NCI-H2081 treated with DMSO at 0.1 percent for 48 hours (cell line): ENCODE results near the gene PACSIN2.

ENCODE experiments used
- DNase-seq: peaks from one replicate; lab custom pipeline; 2025; lab: John Stamatoyannopoulos, UW

PACSIN2 gene

DNA sequence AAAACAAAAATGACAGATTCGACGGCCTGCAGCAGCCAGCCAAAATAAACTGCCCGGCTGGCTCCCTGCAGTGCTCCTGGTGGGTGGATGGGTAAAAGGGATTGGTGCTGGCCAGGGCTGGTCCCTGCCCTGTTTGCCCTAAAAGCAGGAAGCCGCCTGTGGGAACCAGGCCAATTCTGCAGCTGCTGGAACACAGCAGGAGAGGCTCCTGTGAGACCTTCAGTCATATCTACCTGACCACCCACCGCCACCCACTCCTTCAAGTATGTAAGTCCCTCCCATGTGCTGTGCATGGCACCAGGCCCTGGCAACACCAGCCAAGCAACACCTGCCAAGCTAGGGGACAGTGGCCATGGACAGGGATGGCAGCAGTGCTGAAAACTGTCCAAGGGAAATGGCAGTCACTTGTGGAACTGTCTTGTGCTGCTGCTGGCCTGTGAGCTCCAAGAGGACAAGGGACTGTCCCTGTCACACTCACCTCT lies 109.2 kb downstream of the PACSIN2 start:
- DNase-seq: no peak

DNA sequence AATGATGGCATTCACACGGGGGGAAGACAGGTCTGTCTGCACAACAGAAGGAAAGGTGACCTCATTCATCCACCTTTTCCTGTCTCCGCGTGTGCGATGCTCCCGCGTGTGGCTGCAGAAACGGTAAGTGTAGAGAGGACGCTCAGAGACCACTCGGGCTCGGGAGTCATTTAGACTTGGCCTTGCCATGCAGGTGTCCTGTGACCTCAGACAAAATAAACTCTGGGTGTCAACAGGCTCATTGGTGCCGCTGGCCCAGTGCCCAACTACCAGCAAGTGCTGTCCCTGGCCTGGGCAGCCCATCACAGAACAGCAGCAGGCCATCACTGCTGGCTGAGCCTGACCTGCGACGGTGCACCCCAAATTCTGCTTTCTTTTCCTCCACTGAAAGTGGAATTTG lies 109.7 kb downstream of the PACSIN2 start:
- no peak for DNase-seq

DNA sequence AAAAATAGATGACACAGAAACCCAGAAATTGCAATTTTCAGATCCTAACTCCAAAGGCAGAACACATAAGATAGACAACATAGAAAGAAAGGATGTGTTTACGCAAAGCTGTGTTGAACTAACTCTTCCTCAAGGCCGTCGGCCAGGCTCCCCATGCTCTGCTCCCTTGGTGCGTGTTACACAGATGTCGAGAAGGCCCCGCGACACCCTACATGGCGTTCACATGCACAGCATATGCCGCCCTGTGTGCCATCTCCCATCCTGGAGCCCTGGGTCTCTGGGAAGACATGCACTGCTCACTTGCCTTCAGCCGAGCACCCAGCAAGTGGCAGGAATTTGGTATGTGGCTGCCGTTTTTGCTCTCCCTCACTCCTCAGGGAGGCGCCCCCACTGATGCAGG lies 110.9 kb downstream of the PACSIN2 start:
- no peak for DNase-seq

DNA sequence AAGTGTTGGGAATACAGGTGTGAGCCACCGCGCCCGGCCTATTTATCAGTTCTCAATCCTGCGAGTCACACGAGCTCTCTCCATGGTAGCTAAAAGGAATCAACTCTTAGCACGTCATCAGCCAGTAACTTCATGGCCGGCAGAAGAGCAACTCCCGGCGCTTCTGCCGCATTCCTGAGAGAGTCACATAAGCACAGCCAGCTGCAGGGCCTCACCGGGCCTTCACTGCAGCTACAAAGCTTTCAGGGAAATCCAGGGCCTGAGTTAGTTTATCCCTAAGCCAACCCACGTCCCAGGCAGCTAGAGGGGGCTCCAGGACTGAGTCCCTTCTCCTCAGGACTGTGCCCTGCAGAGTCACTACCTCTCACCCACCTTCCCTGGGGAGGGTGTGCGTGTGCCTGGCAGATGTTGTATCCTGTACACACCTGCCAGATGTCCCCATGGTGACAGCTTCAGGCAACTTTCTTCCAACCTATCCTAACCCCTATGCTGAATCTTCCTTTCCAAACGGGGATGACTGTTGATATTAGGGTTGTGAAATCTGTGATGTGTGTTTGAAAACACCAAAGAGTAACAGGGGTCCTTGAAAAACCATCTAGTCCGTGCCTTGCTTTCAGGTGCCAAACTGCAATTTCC lies 112.0 kb downstream of the PACSIN2 start:
- no peak for DNase-seq

DNA sequence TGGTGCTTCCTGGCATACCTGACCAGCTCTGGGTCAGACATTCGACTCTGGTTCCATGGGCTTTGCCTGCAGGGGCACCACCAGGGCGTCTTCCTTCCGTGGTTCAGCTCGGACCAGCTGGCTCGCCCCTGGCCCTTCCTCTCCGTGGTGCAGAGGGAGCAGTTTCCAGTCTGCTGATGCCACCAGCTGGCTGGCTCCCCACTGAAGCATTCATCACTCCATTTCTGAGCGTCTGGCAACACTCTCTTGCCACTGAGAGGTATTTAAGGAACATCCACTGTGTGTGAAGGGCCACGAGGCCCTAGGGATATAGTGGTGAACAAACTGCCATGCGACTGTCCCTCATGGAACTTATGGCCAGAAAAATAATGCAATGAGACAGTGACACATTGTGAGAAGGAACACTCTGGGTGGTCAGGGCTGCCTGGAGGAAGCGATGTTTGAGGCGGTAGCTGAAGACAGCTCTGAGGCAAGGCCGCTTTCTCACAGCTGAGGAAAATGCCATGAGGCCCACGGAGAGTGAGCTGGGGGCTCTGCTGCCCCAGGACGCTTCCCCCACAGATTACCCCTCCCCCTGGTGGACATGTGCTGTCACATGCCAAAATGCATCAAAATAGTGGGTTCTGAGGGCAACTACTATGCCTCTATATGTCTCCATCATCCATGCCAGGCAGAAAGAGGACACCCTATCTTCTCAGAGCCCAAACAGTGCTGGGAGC lies 113.0 kb downstream of the PACSIN2 start:
- no peak for DNase-seq

DNA sequence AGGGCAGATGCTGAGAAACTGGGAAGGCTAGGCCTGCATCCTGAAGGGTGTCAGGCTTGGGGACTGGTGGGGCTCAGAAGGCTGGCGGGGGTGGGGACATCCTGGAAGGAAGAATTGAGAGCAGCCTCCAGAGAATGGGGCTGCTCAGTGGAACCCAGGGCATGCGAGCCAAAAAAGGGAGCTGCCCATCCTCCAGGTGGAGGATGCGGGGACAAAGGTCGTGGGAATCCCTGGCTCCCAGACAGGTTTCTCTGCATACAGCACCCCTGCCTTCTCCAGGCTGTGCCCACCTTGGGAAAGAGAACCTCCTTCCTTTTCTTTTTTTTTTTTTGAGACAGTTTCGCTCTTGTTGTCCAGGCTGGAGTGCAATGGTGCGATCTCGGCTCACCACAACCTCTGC lies 117.0 kb downstream of the PACSIN2 start:
- no peak for DNase-seq

DNA sequence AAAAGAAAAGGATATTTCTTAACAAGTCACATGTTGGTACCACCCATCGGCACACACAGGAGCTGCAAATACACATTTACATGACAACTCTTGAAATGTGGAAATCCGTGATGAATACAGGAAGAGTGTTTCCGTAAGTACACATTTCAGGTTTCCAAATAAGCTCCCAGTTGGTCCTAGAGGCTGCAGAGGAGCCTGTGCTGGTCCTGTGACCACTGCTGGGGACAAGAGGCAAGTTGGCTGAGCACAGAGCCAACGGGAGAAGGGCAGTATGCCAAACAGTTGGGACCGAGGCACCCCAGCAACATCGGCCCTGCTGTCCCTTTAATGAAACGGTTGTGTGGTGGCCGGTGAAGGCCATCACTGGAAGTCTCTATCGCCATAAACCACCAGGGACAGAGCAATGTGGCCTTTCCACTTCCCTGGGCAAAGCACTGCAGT lies 119.4 kb downstream of the PACSIN2 start:
- no peak for DNase-seq

DNA sequence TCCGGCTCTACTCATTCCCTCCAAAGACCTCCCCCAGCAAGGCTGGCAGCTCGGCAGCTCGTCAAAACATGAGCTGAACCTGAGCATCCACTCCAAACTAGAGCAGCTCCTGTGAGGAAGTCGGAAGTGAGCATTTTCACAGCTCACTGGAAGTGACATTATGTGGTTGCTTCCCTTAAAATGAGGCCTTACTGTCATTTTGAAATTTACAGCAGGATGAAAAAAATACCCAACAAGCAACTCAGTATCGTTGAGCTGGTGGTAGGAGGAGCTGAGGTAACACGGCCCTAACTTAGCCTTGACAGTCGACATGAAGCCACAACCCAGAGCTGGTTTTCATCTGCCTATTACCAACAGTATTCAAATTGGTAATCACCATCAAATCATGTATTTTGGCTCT lies 119.9 kb downstream of the PACSIN2 start:
- no peak for DNase-seq

DNA sequence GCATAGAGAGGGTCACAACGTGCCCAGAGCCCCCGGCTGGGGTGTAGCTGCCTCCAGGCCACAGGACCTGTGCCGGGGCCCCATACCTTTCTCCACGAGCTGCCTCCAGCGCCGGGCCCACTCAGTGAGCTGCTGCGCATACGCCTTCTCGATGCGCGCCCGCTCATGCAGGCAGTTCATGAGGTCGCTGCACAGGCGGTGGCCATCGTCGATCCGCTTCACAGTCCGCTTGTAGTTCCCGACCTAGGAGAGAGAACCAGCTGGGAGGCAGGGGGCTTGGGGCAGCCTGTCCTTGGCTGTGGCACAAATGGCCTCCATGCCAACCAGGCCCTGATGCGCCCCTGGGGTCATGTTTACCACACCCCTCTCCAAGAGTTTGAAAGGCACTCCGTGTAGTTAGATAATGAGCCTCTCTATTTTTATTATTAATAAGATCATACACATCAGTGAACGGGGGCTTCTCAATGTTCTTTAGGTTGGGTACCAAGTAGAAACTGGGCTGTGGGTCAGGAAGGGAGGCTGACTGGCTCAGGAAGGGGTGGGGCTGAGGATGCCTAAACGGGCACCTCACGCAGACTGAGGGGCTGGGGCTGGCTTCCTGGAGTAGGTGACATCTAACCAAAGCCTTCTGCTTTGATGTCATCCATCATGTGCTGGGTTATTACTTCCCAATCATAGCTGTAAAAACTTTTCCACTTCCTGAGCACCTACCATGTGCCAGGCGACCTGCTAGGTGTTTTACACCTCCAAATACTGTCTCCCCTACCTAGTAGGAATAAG lies 121.4 kb downstream of the PACSIN2 start:
- DNase-seq: no peak

DNA sequence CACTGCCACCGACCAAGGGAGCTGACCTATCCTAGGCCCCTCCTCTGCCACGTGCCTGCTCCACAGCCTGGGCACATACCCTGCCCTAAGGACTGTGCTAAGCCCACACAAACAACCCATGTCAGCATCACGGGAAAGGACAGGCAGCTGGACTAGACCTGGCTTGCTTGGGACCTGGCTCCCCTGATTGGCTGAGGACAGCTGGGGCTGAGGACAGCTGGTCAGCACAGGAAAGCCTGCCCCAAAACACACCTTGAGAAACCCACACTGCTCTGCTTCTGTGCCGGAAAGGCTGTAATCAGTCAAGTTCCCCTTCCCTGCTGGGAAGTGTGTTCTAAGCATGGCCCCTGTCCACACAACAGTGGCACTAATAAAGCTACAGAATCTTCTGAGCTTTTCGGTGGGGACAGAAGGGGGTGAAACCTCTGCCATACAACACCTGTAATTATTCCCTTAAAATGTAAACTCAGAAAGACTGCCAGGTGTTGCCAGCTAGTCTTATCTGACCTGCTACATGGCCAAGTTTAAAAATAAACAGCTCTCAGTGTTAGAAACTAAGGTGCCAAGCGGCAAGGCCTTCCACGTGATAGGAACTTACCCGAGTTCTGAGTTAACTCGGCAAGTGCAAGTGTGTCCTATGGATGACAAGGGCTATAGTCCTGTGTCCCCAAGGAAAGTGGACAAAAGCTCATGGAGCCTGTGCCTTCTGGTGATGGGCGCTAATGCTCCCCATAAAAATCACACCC lies 122.2 kb downstream of the PACSIN2 start:
- no peak for DNase-seq

DNA sequence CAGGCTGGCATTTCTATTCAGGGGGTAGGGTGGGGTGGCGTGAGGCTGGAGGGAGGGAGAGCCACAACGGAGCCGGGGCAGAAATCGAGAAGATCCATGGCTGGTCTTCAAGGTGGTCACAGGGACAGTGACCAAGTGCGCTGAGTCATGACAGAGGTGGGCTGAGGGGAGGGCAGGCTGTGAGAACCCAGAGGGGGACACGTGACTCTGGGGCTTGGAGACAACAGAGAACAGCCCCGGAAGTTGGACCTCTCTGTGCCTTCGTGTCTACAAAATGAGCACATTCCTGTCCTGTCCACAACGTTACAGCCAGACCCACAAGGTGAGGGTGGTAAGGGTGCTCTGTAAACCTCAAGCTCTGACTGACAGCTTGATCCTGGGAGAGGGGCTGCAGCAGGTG lies 122.8 kb downstream of the PACSIN2 start:
- no peak for DNase-seq

DNA sequence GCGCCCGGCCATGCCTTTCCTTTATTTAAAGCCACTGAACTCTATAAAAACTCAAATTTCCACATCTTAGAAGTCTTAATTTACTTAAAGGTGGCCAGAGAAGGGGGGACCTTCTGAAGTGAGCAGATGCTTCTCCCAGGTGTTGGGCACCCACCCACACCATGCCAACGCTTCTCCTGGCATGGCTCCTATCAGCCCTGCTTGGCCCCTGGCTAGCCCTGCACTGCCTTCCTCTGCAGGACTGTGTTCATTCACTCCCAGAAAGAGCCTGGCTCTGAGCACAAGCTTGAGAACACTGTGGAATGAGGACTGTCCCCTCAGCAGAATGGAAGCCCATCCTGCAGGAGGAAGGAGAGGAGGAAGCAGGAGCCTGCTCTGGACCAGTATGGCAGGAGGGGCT lies 123.3 kb downstream of the PACSIN2 start:
- no peak for DNase-seq

DNA sequence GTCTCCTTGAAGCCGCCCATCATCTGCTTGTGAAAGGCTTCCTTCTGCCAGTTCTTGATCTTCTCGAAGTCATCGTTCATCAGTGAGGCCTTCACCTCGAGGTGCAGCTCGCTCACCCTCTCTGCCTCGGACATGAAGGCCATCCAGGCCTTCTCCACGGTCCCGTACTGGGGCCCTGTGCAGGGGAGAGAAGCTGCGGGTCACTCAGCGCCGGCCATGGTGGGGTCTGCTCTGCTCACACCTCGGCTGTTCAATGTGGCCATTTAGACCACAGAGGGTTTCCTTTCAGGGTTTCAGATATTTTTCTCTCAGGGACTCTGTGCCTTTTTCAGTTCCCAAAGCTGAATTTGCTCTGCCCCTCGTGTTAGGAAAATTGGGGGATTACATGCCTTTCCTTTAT lies 123.9 kb downstream of the PACSIN2 start:
- DNase-seq: no peak

DNA sequence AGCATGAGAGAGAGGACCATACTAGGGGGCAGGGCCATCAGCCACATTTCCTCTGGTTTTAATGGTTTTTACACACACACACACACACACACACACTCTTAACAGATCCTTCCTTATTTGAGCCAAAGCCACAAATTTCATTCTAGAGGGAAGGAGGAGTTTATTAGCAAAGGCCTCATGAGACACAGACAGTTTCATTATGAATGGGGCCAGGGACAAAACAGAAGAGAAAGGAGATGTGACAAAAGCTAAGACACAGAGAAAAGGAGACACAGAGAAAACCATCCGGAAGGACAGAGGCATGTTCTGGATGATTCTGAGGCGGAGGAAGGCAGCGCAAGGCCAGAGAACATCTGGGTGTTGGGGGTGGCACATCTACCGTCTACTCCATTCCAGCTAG lies 125.6 kb downstream of the PACSIN2 start:
- DNase-seq: no peak

DNA sequence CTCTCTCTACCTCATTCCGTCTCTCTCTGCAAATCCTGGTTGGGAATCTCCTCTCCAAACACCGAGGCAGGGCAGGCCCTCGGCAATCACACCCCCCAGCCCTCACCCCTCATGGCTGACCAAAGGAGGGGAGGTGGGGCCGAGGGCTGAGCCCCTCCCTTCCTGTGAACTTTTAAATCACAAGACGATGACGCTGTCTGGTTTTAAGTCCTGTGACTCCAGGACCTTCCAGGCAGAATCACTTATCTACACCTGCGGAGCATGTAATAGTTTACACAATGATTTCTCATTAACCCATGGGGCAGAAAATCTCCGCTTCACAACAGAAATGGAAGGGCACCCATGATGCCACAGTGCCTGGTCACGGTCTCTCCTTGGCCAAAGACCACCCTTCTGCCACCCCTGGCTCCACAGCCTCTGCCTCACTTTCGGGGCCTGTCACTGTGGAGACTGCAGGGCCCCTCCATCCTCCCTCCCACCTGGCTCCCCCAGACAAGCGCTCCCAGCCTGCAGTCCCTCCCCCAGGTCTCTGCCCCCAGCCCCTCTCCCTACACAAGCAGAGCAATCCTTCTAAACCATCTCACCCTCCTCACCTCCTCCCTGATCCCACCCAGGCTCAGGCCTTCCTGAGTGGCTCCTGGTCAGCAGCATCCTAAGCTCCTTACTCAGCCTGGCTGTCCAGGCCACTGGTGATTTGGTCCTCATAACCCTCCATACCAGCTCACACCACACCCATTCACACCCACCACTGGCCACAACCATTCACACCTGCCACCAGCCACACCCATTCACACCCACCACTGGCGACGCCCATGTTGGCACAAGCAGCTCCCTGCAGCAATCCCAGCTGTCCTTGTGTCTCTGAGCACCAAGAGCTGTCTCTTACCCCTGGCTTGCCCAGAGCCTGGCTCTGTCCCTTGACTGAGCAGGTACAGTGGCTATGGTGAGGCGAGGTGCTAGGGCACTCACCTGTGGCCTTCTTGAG lies 127.1 kb downstream of the PACSIN2 start:
- no peak for DNase-seq

DNA sequence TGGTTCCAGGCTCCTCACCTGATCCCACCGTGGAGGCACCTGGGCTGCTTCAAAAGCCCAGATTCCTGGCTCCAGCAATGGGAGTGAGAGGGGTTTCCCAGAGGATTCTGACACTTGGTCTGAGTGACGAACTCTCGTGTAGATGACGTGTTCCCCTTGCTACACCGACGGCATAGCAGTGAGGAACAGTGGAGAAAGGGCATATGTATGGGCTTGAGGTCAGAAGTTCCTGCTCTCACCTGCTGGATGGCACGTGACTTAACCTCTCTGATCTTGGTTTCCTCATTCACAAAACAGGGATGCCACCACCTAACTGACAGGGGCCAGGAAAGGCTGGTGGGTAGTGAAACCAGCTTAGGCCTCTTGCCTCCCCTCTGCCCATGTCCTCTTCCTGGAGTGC lies 127.8 kb downstream of the PACSIN2 start:
- no peak for DNase-seq

DNA sequence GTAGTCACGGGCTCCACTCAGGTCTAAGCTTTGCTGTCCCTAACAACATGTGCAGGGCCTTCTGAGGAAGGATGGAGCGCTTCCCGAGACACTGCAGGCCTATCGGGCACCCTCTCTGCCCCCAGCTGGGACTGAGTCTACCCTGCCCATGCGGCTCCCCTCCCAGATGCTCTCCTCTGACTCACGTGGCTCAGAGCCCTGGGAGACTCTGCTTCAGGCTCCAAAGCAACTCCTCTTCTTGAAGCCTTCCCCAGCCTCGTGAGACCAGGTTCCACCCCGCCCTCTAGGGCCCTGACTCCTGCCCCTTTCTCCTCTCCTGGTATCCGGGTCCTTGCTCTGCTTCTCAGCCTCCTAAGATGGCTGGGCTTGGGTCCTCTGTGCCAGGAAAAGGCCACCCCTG lies 129.5 kb downstream of the PACSIN2 start:
- no peak for DNase-seq

DNA sequence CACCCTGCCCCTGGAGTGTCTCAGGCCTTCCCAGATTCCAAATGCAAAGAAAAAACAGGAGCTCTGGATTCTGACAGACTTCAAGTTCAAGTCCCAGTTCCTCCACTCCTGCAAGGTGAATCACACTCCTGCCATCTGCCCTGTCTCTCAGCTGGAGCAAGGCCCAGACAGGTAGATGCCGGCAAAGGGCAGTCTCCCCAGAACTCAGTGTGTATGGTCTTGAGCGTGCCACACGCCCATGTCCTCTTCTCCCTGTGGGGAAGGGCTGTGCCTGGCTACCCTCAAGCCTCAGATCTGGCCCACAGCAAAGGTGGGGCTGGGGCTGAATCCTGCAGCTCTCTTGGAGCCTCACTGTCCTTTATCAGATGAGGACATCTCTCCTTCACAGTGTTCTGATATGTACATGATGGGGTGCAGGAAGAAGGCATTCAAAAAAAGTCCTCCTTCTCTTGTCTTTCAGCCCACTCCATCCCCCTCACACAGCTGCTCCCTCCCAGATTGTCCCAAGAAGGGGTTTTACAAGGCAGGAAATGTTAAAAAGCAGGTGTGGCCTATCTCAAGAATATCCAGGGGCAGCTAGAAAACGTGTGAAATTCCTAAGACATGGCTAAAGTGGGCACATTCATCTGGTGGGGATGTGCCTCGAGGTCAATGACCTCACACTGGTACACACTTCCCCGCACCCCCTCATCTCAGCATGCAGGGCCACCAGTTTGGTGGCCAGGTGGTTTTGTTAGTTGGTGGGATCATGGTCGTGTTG lies 130.2 kb downstream of the PACSIN2 start:
- DNase-seq: no peak

DNA sequence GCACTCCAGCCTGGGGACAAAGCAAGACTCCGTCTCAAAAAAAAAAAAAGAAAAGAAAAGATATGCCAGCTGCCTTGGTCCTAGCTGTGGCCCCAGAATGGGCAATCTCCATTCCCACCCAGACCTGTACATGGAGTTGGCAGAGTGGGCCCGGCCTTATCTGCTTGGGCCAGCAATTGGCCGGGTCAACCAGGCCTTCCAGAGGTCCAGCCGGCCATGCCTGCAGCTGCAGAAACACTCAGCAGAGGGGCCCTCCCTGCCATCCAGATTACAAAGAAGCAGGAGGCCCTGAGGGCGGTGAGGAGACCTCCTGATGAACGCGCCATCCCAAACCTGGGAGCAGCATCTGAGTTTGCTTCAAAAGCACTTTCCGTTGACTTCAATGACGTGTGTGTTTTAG lies 131.0 kb downstream of the PACSIN2 start:
- DNase-seq: no peak

DNA sequence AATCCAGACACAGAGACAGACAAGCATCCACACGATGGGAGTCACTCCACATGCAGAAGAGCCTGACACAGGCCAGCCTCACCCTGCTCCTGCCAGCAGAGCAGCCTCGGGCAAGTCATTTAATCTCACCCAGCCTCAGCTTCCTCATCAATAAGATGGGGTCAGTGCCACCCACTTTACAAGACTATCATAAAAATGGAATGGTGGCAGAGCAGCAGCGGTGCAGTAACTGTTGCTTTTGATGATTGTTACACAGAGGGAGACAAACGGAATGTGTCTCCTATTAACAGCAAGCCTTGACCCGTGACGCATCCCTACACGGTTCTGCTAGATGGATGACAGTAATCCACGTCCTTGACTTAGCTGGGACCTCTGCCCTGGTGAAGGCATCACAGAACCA lies 131.8 kb downstream of the PACSIN2 start:
- no peak for DNase-seq
